ENCODE measurements around the gene NPFFR1.

GRCh38 chr10:70250961-70251680, 32.7 kb downstream of the NPFFR1 start:
- no peak for TF ChIP-seq CTCF (IDR thresholded peaks at IDR 0.05 in 8 of 11, conservative IDR thresholded peaks at IDR 0.05 in 3 of 11)
- TF ChIP-seq POLR2A (IDR thresholded peaks at IDR 0.05) = no peak
